Kidney tubule cell (primary cell): Measurements from ENCODE around the gene MEGF11.

Experiments used
- DNase-seq: peaks from one replicate; pipeline ENCODE4 v3.0.0-alpha.2; 2018; ENCODE audit warnings: low spot score

The MEGF11 gene

GRCh38 chr15:66239514-66239913 lies 14.0 kb downstream of the MEGF11 start:
- no peak for DNase-seq

GRCh38 chr15:66238318-66238717 lies 15.2 kb downstream of the MEGF11 start:
- no peak for DNase-seq

- no peak for DNase-seq
Observed at GRCh38 chr15:66237513-66238235, 15.9 kb downstream of the MEGF11 start.

- no peak for DNase-seq
Observed at GRCh38 chr15:66236806-66237375, 16.7 kb downstream of the MEGF11 start.

GRCh38 chr15:66235866-66236265 lies 17.7 kb downstream of the MEGF11 start:
- no peak for DNase-seq

GRCh38 chr15:66234798-66235197 lies 18.8 kb downstream of the MEGF11 start:
- DNase-seq = no peak

GRCh38 chr15:66233487-66234415 lies 19.8 kb downstream of the MEGF11 start:
- peak; percentile 49 for DNase-seq

GRCh38 chr15:66232267-66232625 lies 21.3 kb downstream of the MEGF11 start:
- DNase-seq = no peak

- no peak for DNase-seq
Observed at GRCh38 chr15:66231394-66232266, 21.9 kb downstream of the MEGF11 start.

- DNase-seq = no peak
Observed at GRCh38 chr15:66229790-66230465, 23.6 kb downstream of the MEGF11 start.

GRCh38 chr15:66228807-66229735 lies 24.5 kb downstream of the MEGF11 start:
- no peak for DNase-seq

GRCh38 chr15:66226736-66227135 lies 26.8 kb downstream of the MEGF11 start:
- DNase-seq = no peak

- DNase-seq = no peak
Observed at GRCh38 chr15:66225656-66226274, 27.8 kb downstream of the MEGF11 start.

- no peak for DNase-seq
Observed at GRCh38 chr15:66224946-66225345, 28.6 kb downstream of the MEGF11 start.

GRCh38 chr15:66222273-66223198 lies 31.0 kb downstream of the MEGF11 start:
- DNase-seq = no peak

- DNase-seq = no peak
Observed at GRCh38 chr15:66221126-66221525, 32.4 kb downstream of the MEGF11 start.

- DNase-seq = no peak
Observed at GRCh38 chr15:66220601-66221000, 32.9 kb downstream of the MEGF11 start.

- DNase-seq = no peak
Observed at GRCh38 chr15:66219339-66219738, 34.2 kb downstream of the MEGF11 start.

- no peak for DNase-seq
Observed at GRCh38 chr15:66216806-66217205, 36.7 kb downstream of the MEGF11 start.
